Neuronal stem cell (in vitro differentiated cells): ENCODE measurements around the gene DNAH11.

Experiments used
- DNase-seq: peaks from one replicate; pipeline ENCODE4 v3.0.0-alpha.2; 2013; ENCODE audit warnings: low spot score
- H2AFZ ChIP-seq: one replicate; pipeline ENCODE4 v1.6.1; 2013; ENCODE audit warnings: mild to moderate bottlenecking, low read length, inconsistent platforms
- H2AK5ac ChIP-seq: 2 replicates; pipeline ENCODE4 v1.6.1; 2013; ENCODE audit warnings: low read depth, mild to moderate bottlenecking, inconsistent platforms, low read length, moderate library complexity, mixed read lengths
- H2BK120ac ChIP-seq: 2 replicates; pipeline ENCODE4 v1.6.1; 2013; ENCODE audit warnings: low read depth, mild to moderate bottlenecking, inconsistent platforms, low read length, moderate library complexity, mixed read lengths
- H2BK12ac ChIP-seq: one replicate; pipeline ENCODE4 v1.6.1; 2013; ENCODE audit warnings: low read length, inconsistent platforms
- H2BK15ac ChIP-seq: 2 replicates; pipeline ENCODE4 v1.6.1; 2013; ENCODE audit warnings: mild to moderate bottlenecking, low read length, inconsistent platforms, mixed read lengths
- H2BK5ac ChIP-seq: one replicate; pipeline ENCODE4 v1.6.1; 2013; ENCODE audit warnings: inconsistent platforms, mild to moderate bottlenecking, low read length, moderate library complexity
- H3K14ac ChIP-seq: one replicate; pipeline ENCODE4 v1.6.1; 2013; ENCODE audit warnings: low read length, inconsistent platforms
- H3K18ac ChIP-seq: 2 replicates; pipeline ENCODE4 v1.6.1; 2013; ENCODE audit warnings: low read length, inconsistent platforms
- H3K23ac ChIP-seq: 2 replicates; pipeline ENCODE4 v1.6.1; 2013; ENCODE audit warnings: low read depth, mild to moderate bottlenecking, mixed read lengths, low read length, inconsistent platforms; ENCODE audit not compliant: poor library complexity
- H3K27ac ChIP-seq: replicated peaks from 3 replicates; pipeline ENCODE4 v1.5.1; 2013; ENCODE audit warnings: low read length, inconsistent platforms
- H3K27me3 ChIP-seq, 3 experiments: 2 replicates each; pipeline ENCODE4 v1.6.1; 2013; ENCODE audit warnings: low read length in 3 of 3, mild to moderate bottlenecking in 2 of 3, inconsistent platforms in 1 of 3, low read depth in 1 of 3, mixed read lengths in 1 of 3, moderate library complexity in 1 of 3; ENCODE audit not compliant: control insufficient read depth in 3 of 3, insufficient read depth in 3 of 3
- H3K36me3 ChIP-seq, 2 donors: replicated peaks in 1 of 2; 2 replicates each; pipeline ENCODE4 v1.6.1; 2013; ENCODE audit warnings: low read length in 2 of 2; ENCODE audit not compliant: control insufficient read depth in 2 of 2, insufficient read depth in 2 of 2
- H3K4ac ChIP-seq: 2 replicates; pipeline ENCODE4 v1.6.1; 2013; ENCODE audit warnings: inconsistent platforms, mild to moderate bottlenecking, low read length, moderate library complexity
- H3K4me1 ChIP-seq, 2 donors: 1 replicate in 1 of 2; 2 replicates in 1 of 2; pipeline ENCODE4 v1.6.1; 2013; ENCODE audit warnings: low read length in 2 of 2, low read depth in 1 of 2; ENCODE audit not compliant: control insufficient read depth in 2 of 2, insufficient read depth in 1 of 2
- H3K4me2 ChIP-seq: one replicate; pipeline ENCODE4 v1.6.1; 2013; ENCODE audit warnings: mild to moderate bottlenecking, low read length, inconsistent platforms; ENCODE audit not compliant: insufficient read depth, poor library complexity, severe bottlenecking
- H3K4me3 ChIP-seq, 2 donors: 2 replicates each; pipeline ENCODE4 v1.5.1; 2013; ENCODE audit warnings: low read length in 2 of 2, mild to moderate bottlenecking in 2 of 2, inconsistent platforms in 1 of 2, moderate library complexity in 1 of 2
- H3K79me1 ChIP-seq: one replicate; pipeline ENCODE4 v1.6.1; 2013; ENCODE audit warnings: low read depth, mild to moderate bottlenecking, inconsistent platforms, low read length, moderate library complexity
- H3K9ac ChIP-seq: one replicate; pipeline ENCODE4 v1.6.1; 2013; ENCODE audit warnings: mild to moderate bottlenecking, low read depth, low read length, inconsistent platforms; ENCODE audit not compliant: poor library complexity
- H3K9me3 ChIP-seq, 2 donors: replicated peaks in 1 of 2; 2 replicates each; pipeline versions ENCODE3 to v1.6.1; 2013; ENCODE audit warnings: low read length in 2 of 2, mild to moderate bottlenecking in 2 of 2, inconsistent platforms in 1 of 2, low read depth in 1 of 2, mixed read lengths in 1 of 2, moderate library complexity in 1 of 2; ENCODE audit not compliant: control insufficient read depth in 2 of 2, insufficient read depth in 1 of 2
- H4K8ac ChIP-seq: one replicate; pipeline ENCODE4 v1.6.1; 2013; ENCODE audit warnings: low read depth, mild to moderate bottlenecking, inconsistent platforms, low read length, moderate library complexity
- H4K91ac ChIP-seq: one replicate; pipeline ENCODE4 v1.6.1; 2013; ENCODE audit warnings: low read length, low read depth, mild to moderate bottlenecking, inconsistent platforms; ENCODE audit not compliant: poor library complexity
- WGBS, 2 donors: extraction: QIAGEN DNeasy Blood & Tissue Kit; methylation state at CpG; one replicate each; pipeline ENCODE4 v1.1.7; 2013; ENCODE audit warnings: missing lambda C conversion rate in 2 of 2, mixed read lengths in 1 of 2; ENCODE audit not compliant: insufficient read length in 2 of 2, insufficient replicate concordance in 1 of 2; ENCODE audit errors: extremely low coverage in 2 of 2; 5-methylcytosine and 5-hydroxymethylcytosine counted together

The DNAH11 gene

DNA sequence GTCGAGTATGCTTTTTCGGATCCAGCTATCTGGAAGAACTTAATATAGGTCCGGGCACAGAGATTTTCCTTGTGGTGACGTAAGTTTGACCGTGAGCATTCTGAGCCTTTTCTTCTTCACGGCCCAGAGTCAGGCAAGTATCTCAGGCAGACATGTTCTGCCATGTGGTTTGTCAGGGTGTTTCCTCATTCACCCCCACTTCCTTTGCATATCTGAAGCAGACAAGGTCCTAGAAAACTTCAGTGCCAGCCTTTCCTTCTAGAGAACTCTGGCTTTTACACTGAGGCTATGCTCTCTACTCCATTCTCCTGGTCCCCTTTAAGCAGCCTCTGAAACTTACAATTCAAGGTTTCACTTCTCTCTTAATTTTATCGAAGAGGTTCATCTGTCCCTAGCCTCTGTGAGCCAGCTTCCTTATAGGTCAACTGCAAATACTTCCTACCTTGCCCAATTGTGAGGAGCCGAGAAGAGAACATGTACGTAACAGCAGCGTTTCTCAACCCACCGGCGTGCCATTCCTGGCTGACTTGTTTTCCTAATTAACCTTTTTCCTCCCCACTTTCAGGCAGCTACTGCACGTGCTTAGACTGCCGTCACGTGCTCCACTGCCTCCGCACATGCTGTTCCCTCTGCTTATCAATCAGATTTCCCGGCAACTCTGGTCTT lies 355.6 kb downstream of the DNAH11 start:
- no peak overlapping the region for H2BK15ac ChIP-seq
- no peaks in the 10 kb centered on the region for H3K79me1 ChIP-seq
- no peak overlapping the region for H3K14ac ChIP-seq
- no peak overlapping the region for H3K18ac ChIP-seq
- H3K27me3 ChIP-seq, result no peaks in the 10 kb centered on the region
- no peak overlapping the region for H3K4ac ChIP-seq
- H4K8ac ChIP-seq, result no peak overlapping the region
- no peak overlapping the region for H3K4me2 ChIP-seq
- H2BK120ac ChIP-seq, result no peak overlapping the region
- no peak overlapping the region for H3K27ac ChIP-seq
- H2BK5ac ChIP-seq, result no peak overlapping the region
- no peak for DNase-seq
- WGBS, 2 donors, result no CpG with 5 or more reads among the region's 17 CpGs
- no peak overlapping the region for H3K23ac ChIP-seq
- H2BK12ac ChIP-seq, result no peak overlapping the region
- H3K9ac ChIP-seq, result no peak overlapping the region
- no peaks in the 10 kb centered on the region for H3K4me1 ChIP-seq
- H3K36me3 ChIP-seq, result peaks cover 15 to 39% of the 10 kb centered on the region in 2 donors
- H2AFZ ChIP-seq, result no peak overlapping the region
- H4K91ac ChIP-seq, result no peak overlapping the region
- no peak overlapping the region for H2AK5ac ChIP-seq
- H3K9me3 ChIP-seq, result no peaks in the 10 kb centered on the region
- H3K4me3 ChIP-seq, result no peak overlapping the region

DNA sequence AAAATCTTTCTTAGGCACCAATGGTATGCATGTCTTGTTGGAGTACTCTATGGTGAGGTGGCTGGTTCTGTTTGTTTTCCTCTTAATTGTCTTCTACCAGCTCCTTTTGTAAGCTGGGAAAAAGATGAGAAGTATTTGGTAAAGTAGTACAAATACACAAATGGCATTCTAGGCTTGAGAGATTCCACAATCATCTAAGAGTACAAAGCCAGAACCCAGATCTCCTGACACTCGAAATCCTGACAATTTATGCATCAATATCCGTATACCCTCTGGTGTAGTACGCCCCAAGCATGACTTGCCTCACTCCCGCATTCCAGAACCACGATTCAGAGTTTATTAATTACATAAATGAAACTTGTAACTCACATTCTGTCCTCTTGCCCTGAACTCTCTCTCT lies 359.4 kb downstream of the DNAH11 start:
- Histone ChIP-seq H2BK15ac (no peak overlapping the region), H3K4me3 (no peak overlapping the region), H2BK5ac (no peak overlapping the region), H3K4ac (no peak overlapping the region), H2AFZ (no peak overlapping the region), H2AK5ac (no peak overlapping the region), H3K27ac (no peak overlapping the region), H3K4me2 (no peak overlapping the region), H2BK12ac (no peak overlapping the region), H3K9ac (no peak overlapping the region), H3K18ac (no peak overlapping the region), H3K23ac (no peak overlapping the region), H2BK120ac (no peak overlapping the region), H4K91ac (no peak overlapping the region), H3K4me1 (no peaks in the 10 kb centered on the region), H3K36me3 (peaks cover 24 to 75% of the 10 kb centered on the region in 2 donors), H3K79me1 (peaks cover 2% of the 10 kb centered on the region), H3K14ac (no peak overlapping the region), H3K27me3 (no peaks in the 10 kb centered on the region), H4K8ac (no peak overlapping the region), H3K9me3 (peaks cover 0 to 2% of the 10 kb centered on the region in 2 donors)
- no CpG with 5 or more reads among the region's 5 CpGs for WGBS, 2 donors
- no peak for DNase-seq

DNA sequence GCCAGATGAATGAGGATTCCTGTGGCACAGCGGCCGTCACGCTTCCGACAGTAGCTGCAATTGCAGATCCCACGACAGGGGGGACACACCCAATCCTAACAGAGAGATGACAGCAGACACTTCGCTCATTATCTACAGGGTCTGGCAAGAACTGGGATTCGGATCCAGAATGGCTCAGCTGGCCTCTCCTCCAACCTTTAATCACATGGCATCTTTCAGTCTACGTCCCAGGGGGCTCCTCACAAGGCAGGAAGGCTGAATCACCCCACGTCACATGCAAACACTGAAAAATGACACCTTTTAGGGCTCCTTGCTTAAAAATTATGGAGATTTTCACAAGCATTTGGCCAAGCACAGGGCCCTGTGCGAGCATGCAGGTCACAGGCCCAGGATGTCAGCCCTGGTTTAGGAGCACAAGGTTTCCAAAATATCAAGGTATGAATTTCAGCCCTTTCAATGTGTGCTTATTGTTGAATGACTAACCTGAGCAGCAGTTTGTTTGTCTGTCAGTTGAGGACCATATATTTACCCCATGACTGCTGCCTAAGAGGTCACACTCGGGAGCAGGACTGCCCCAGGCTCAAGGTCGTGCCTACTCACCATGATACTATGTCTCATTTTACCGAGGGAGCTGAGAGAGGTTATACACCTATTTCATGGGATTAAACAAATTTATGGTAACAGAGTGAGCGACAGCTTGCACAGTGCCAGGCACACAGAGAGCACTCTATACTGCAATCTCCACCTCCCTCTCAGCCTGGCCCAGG lies 360.4 kb downstream of the DNAH11 start:
- no peak overlapping the region for H4K91ac ChIP-seq
- no peak overlapping the region for H2BK15ac ChIP-seq
- no peaks in the 10 kb centered on the region for H3K27me3 ChIP-seq
- no peak overlapping the region for H2BK12ac ChIP-seq
- H4K8ac ChIP-seq, result no peak overlapping the region
- H3K9ac ChIP-seq, result no peak overlapping the region
- H3K23ac ChIP-seq, result no peak overlapping the region
- H2AK5ac ChIP-seq, result no peak overlapping the region
- peaks cover 0 to 2% of the 10 kb centered on the region in 2 donors for H3K9me3 ChIP-seq
- no peak overlapping the region for H3K4ac ChIP-seq
- no peak overlapping the region for H3K14ac ChIP-seq
- H3K4me1 ChIP-seq, result no peaks in the 10 kb centered on the region
- H2BK5ac ChIP-seq, result no peak overlapping the region
- no peak overlapping the region for H3K4me2 ChIP-seq
- H3K4me3 ChIP-seq, result no peak overlapping the region
- H2AFZ ChIP-seq, result no peak overlapping the region
- H3K18ac ChIP-seq, result no peak overlapping the region
- H3K27ac ChIP-seq, result no peak overlapping the region
- H3K79me1 ChIP-seq, result peaks cover 2% of the 10 kb centered on the region
- no peak overlapping the region for H2BK120ac ChIP-seq
- DNase-seq, result no peak
- H3K36me3 ChIP-seq, result peaks cover 26 to 85% of the 10 kb centered on the region in 2 donors
- no CpG with 5 or more reads among the region's 14 CpGs for WGBS, 2 donors

DNA sequence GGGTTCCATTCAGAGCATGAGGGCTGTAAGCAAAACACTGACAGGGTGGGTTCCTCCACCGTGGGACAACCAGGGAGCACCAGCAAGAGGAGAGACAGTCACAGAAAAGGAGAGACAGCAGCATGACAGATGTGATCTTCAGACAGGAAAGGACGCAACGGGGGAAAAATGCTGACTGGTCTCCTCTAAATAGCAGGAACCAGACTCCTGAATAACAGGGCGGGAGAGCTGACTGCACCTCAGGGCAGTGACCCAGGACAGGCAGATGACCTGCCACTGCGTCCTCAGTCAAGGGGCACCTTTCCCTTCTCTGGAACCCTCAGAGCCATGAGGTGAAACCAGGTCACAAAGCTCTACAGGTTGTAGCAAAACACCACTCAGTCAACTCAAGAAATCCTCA lies 365.9 kb downstream of the DNAH11 start:
- Histone ChIP-seq H3K27me3 (no peaks in the 10 kb centered on the region), H2AK5ac (no peak overlapping the region), H3K4me3 (no peak overlapping the region), H2BK5ac (no peak overlapping the region), H3K27ac (no peak overlapping the region), H4K91ac (no peak overlapping the region), H3K4me2 (no peak overlapping the region), H2AFZ (no peak overlapping the region), H3K9me3 (peaks cover 0 to 2% of the 10 kb centered on the region in 2 donors), H3K9ac (no peak overlapping the region), H3K23ac (no peak overlapping the region), H2BK12ac (no peak overlapping the region), H3K4ac (no peak overlapping the region), H4K8ac (no peak overlapping the region), H3K36me3 (peaks cover 15 to 68% of the 10 kb centered on the region in 2 donors), H2BK120ac (no peak overlapping the region), H3K18ac (no peak overlapping the region), H2BK15ac (no peak overlapping the region), H3K79me1 (peaks cover 2% of the 10 kb centered on the region), H3K4me1 (no peaks in the 10 kb centered on the region), H3K14ac (no peak overlapping the region)
- WGBS, 2 donors, result no CpG with 5 or more reads among the region's 5 CpGs
- no peak for DNase-seq
